Endothelial cell of hepatic sinusoid (primary cell): ENCODE results near the gene HNRNPA2B1.

ENCODE experiments used
- in situ Hi-C: cut with HindIII; loops from 2 replicates; pipeline ENCODE4 v1.10.0; 2017; ENCODE audit warnings: low sequenced_read_pairs

Gene HNRNPA2B1

DNA sequence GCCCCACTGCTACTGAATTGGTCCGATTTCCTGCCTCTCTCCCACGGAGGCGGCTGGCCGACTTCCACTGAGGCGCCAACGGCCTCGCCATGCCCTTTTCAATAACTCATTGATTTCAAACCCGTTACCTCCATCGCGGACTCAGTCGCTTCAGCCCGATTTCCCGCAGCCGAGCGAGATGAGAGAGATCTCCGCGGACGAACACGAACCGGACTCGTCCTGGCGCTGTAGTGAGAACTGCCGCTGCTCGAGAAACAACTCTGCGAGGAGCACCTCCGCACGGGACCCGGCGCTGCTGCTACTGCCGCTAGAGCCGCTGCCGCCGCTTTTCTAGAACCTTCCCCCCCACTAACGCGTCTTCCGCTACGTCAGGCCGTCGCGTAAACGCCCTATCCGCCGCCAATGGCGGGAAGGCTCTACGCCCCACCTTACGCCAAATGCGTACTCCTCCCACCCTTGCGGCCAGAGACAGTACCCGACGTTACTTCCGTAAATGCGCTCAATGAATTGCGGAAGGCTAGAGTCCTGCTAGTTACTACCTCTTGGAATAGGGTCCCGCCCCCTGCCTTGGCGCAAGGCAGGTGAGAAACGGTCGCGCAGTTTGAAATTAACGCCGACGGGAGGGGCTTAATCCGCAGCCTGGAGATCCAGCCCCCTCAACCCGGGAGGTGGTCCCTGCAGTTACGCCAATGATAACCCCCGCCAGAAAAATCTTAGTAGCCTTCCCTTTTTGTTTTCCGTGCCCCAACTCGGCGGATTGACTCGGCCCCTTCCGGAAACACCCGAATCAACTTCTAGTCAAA lies at the start of gene HNRNPA2B1:
HNRNPA2B1 (minus strand) TSS at position 303 of the 803 bp plus-strand sequence; CDS start at position 134, 169 bp downstream.
- in situ Hi-C loops = no loop called here

DNA sequence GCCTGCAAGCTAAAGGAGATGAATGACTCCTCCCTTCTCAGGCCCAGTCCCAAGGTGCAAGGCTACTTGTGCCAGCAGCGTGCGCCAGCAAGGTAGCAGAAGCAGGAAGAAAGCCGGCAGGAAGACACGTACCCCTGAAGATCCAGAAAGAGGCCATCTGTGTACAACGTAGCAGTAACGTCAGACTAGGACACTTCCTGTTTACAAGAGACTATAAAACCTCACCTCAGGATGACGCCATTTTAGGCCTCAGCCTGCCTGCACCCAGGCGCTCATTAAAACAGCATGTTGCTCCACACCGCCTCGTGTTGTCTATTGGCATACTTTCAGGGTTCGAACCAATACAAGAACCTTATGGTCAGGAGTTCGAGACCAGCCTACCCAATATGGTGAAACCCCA lies 49.7 kb upstream of the HNRNPA2B1 start:
- in situ Hi-C loops = no loop called here

- in situ Hi-C loops = loop anchor here (10.0 kb wide), 1 partner anchor 60 kb away; no protein-coding TSS in a partner anchor
Measured at GRCh38 chr7:26245150-26245549, 44.6 kb upstream of the HNRNPA2B1 start.

DNA sequence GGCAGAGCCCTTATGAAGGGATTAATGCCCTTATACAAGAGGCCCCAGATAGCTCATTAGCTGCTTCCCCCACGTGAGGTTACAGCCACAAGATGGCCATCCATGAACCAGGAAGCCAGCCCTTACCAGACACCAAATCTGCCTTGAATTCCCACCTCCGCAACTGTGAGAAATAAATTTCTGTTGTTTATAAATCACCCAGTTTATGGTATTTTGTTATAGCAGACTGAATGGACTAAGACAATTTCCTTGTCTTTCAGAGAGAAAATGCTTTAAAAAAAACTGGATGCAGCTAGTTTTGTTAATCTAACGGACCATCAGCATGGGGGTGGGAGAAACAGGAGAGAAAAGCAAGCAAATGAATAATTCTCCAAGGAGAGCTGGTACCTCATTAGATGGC lies 37.5 kb upstream of the HNRNPA2B1 start:
- in situ Hi-C loops = no loop called here

GRCh38 chr7:26237035-26237807 lies 36.7 kb upstream of the HNRNPA2B1 start:
- in situ Hi-C loops = no loop called here

- in situ Hi-C loops = no loop called here
Measured at GRCh38 chr7:26233902-26234511, 33.5 kb upstream of the HNRNPA2B1 start.

DNA sequence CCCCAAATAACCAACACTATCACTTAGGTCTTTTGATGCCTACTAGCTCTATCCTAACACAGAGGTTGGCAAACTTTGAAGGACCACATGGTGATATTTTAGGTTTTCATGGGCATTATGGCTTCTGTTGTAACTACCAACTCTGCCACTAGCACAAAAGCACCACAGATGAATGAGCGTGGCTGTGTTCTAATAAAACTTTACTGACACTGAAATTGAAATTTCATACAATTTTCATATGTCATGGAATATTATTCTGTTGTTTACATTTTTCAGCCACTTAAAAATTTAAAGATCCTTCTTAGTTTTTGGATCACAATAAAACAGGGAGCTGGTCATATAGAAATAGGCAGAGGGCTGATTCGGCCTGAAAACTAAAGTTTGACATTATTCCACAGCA lies 27.4 kb upstream of the HNRNPA2B1 start:
- in situ Hi-C loops = no loop called here

DNA sequence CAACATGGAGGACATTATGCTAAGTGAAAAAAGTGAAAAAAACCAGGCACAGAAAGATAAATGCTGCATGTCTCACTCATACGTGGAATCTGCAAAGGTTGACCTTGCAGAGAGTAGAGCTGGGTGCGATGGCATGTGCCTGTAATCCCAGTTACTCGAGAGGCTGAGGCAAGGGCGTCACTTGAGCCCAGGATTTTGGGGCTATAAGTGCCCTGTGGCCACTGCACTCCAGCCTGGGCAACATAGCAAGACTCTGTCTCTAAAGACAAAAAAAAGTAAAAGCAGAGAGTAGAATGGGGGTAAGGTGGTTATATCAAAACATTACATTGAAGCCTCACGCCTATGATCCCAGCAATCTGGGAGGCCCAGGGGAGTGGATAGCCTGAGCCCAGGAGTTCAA lies 23.8 kb upstream of the HNRNPA2B1 start:
- in situ Hi-C loops = no loop called here

- in situ Hi-C loops = no loop called here
Measured at GRCh38 chr7:26216049-26216448, 15.5 kb upstream of the HNRNPA2B1 start.

DNA sequence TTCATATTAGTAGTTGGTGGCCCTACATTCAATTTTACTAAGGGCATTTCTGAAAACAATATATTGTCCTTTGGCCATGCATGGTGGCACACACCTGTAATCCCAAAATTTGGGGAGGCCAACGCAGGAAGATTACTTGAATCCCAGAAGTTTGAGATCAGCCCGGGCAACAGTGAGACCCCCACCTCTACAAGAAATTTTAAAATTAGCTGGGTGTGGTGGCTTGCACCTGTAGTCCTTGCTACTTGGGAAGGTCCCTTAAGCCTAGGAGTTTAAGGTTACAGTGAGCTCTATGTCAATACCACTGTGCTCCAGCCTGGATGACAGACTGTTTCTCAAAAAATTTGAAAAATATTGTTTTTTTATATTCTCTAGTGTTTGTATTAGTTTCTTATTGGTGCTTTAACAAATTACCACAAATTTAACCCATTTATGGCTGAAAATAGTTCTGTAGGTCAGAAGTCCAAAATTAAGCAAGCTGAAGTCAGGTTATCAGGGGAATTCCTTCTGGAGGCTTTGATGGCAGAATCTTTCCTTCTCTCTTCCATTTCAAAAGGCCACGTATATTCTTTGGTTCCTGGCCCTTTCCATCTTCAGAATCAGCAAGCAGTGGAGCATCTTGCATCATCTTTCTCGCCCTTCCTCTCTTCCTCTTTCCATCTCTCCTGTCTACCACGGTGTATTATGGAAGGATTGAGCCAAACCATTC lies 13.4 kb upstream of the HNRNPA2B1 start:
- in situ Hi-C loops = no loop called here

DNA sequence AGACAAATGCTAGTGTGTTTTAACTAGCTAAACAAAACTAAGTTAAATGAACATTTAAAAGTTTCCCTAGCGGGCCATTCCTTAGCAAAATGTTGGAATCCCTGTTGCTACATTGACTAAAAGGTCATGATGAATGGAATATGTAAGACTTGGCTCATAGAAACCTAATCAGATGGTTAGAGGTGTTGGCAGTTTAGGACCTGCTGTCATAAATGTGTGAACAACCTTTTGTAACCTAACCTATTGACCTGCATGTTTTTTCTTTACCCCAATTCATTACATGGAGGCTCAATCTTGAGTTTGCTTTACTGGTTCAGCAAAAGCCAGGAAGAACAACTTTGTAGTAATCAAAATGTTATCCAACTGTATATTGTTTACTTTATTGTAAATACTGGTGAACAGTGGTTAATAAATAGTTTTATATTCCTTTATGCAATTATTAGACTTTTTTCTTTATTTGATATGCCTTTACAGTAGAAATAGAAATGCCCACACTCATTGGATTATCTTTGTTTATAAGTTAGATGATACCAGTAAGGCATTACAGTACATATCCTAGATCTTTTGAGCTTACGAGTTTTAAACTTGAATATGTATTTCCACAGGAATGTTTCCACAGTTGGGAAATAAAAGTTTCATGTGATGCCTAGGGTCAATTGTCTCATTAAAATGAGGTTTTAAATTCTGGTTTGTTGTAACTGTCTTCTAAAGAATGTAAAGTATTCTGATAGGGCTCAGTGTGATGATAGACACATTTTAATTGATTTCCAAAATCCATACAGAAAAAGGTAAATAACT lies 12.6 kb upstream of the HNRNPA2B1 start:
- in situ Hi-C loops = no loop called here

- in situ Hi-C loops = no loop called here
Measured at GRCh38 chr7:26208040-26208439, 7.5 kb upstream of the HNRNPA2B1 start.

GRCh38 chr7:26203016-26203415 lies 2.5 kb upstream of the HNRNPA2B1 start:
- in situ Hi-C loops = no loop called here

DNA sequence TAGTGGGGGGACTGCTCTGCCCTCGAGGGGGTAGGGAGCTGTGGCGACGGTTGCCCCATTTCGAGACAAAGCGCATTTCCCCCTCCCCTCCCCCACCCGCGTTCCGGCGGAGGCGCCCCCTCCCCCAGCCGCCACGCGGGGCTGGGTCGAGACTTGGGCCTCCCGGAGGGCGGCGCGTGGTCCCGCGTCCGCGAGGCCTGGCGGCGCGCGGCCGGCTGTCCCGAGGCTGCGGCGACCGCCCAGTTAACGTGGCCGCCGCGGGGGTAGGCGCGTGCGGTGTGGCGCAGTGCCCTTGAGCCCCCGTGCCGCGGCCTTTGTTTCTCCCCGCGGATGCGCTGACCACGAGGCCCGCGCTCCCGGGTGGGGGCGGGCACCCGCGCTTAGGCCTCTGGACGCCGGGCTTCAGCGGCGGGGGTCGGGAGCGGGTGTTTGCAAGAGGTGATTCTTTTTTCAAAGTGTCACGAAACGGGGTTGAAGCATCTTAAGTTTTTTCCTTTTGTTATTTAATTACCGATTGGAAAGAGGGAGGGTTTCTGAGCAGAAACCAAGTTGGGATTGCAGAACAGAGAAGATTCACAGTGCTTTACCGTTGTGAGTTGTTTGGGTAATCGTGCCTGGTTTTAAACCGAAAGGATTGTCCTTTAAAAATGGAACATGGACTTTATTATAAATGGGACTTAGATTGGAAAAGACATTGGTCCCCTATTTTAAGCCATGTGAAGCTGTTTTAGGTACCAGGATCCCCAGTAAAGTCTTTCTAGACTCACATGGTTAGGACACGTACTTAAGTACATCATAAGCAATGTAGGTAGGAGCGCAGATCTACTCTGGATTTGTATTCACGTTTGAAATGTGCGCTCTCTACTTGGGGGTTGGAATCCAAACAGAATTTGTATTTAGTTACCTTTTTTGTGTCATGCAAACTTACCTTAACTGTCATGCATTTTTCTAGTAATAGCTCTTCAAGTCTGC lies 1.8 kb upstream of the HNRNPA2B1 start:
- in situ Hi-C loops = no loop called here

DNA sequence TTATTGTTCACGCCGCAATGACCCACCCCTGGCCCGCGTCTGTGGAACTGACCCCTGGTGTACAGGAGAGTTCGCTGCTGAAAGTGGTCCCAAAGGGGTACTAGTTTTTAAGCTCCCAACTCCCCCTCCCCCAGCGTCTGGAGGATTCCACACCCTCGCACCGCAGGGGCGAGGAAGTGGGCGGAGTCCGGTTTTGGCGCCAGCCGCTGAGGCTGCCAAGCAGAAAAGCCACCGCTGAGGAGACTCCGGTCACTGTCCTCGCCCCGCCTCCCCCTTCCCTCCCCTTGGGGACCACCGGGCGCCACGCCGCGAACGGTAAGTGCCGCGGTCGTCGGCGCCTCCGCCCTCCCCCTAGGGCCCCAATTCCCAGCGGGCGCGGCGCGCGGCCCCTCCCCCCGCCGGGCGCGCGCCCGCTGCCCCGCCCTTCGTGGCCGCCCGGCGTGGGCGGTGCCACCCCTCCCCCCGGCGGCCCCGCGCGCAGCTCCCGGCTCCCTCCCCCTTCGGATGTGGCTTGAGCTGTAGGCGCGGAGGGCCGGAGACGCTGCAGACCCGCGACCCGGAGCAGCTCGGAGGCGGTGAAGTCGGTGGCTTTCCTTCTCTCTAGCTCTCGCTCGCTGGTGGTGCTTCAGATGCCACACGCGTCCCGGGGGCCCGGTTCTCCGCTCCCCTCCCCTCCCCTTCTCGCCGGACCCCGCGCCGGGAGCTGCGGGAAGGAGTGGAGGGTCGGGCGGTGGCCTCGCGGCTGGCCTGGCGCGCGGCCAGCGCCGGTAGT lies 887 bp upstream of the HNRNPA2B1 start, which contains the start of gene CBX3:
CBX3 (plus strand) TSS at position 499 of the 772 bp plus-strand sequence. CDS start 1,254 bp downstream, outside the sequence.
- in situ Hi-C loops = no loop called here

DNA sequence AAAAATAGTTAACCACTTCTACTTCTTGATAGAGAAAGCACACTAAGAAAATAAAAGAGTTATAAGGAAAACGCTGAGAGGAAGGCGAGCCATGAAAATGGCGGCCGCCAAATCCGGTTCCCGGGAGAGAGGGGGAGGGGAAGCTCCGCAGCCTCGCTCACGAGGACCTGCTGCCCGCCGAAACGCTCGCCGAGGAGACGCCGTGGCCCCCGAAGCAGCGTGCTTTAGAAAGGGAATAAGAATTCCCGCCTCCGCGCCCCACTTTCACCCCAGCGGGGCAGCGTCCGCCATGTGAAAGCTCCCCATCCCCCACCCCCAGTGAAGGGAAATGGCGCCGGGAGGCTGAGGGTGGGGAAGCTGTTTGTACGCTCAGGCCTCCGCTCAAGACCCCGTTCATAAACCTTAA lies 505 bp downstream of the HNRNPA2B1 start:
- in situ Hi-C loops = no loop called here

DNA sequence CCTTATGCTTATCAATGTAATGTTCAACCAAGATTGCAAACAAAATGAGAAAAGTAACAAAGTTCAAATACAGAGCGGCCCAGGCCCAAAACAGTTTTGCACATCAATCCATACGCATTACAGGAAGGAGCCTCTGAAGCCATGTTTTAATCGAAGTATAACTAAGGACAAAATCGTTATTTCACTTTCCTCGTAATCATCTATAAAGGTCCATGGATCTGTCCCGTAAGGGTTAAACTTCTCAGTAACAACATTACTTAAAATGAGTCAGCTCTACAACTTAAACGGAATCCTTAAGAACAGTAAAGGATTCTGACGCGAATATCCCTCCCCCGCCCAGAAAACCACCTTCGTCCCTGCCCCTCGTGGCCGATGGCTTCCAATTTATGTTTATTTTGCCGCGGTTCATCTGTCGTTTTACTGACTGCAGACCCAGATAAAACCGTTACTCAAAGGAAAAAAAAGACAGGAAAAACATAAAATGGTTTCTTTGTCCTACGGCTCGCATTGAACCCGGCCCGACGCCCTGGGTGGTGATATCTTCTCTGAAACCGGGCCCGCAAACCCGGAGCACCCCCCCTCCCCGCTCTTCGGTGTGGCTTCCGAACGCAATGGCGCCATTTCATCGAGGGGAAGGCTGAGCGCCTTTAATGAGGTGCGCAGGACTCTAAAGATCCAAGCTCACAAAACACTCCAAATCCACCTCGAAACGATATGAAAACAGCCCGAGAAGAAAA lies 1.1 kb downstream of the HNRNPA2B1 start:
- in situ Hi-C loops = loop anchor here (5.0 kb wide), 1 partner anchor 107 kb away; no protein-coding TSS in a partner anchor
